ENCODE measurements around the gene FARS2.

FARS2 gene

GRCh38 chr6:5453546-5453945 lies 192.2 kb downstream of the FARS2 start:
- DNase-seq (ENCODE audit: extremely low spot score, insufficient read length, low read depth) (no peak), FAIRE-seq (no peak)

DNA sequence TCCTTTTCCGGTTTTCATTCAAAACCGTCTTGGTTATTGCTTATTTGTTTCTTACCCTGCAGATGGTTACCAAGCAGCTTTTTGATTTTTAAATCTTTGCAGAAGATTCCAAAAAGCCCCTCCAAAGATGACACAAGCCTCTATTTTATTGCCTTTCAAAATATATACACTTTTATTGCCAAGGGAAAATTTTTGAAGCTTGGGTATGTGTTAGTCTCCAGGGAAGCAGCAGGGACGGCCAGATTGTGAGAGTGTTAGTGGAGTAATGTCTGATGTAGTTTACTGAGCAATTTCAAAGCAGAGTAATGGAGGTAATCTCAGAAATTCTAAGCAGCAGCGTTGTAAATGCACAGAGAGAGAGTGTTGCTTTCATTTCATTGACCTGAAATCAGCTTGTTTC lies 193.8 kb downstream of the FARS2 start:
- FAIRE-seq (no peak), DNase-seq (ENCODE audit: extremely low spot score, insufficient read length, low read depth) (no peak)

DNA sequence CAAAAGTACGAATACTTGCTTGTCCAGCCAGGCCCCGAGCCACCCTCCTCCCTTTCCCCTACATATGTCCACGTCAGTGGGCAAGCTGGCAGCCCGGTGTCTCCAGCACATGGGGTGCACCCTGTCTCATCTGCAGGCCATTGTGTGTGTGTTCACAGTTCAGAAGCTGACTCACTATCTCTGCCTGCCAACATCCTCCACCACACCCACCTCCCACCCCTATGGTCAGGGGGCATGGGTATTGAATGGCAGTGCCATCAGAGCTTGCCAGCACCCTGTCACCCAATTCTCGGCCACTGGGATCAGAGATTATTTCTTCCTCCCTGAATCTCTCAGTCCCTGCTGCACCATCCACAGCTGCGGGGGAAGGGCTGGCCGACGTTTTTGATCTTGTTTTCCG lies 195.7 kb downstream of the FARS2 start:
- FAIRE-seq = no peak

DNA sequence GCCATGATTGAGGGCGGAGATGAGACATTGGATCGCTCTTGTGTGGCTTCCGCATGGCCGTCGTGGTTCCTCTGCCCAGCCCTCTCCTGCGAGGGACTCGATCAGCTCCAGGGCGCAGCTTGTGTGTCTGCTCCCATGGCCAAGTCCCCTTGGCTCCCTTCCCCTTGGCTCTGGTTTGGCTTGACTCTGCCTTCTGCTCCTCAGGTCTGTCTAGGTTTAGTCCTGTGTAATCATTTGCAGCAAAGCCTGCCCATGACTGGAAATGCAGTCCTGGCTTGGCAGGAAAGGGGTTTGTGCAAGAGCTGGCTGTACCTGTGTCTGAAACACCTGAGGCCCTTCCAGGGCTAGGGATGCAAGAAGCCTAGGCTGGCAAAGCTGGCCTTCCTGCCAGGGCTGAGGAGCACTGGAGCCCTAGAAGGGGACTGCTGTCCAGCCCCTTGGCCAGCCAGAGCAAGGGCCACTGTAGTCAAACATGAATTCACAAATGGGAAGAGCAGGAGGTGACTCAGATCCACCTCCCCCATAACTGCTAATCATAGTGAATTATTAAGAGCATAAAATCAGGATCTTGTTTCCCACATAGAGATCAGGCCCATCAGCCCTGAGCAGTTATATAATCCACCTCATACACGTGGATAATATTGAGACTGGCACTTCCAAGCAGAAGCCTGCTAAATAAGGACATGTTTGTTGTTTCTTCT lies 196.8 kb downstream of the FARS2 start:
- no peak for FAIRE-seq
- no peak for DNase-seq (ENCODE audit: extremely low spot score, insufficient read length, low read depth)

More for the DNA sequence above, 195.7 kb downstream of the FARS2 start:
- no peak for DNase-seq (ENCODE audit: extremely low spot score, insufficient read length, low read depth)

DNA sequence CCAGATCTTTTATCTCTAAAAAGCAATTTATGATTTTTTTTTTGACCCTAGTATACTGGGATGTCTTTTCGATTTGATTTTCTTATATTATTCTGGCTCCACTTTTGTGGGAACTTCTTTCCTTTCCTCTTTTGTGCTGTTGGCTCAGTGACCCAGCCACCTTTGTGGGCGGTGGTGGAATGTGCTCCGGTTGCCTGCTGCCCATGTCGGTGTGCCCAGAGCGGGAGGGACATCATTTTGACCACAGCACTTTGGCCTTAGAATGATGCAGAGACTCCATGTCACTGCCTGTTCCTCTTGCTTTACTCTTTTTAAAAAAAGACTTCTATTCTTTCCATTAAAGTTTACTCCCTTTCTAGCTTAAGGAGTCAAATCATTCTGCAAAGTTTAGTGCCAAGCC lies 198.0 kb downstream of the FARS2 start:
- no peak for FAIRE-seq
- no peak for DNase-seq (ENCODE audit: extremely low spot score, insufficient read length, low read depth)

- FAIRE-seq = no peak
- DNase-seq (ENCODE audit: extremely low spot score, insufficient read length, low read depth) = no peak
Observed at GRCh38 chr6:5461365-5461764, 200.1 kb downstream of the FARS2 start.

DNA sequence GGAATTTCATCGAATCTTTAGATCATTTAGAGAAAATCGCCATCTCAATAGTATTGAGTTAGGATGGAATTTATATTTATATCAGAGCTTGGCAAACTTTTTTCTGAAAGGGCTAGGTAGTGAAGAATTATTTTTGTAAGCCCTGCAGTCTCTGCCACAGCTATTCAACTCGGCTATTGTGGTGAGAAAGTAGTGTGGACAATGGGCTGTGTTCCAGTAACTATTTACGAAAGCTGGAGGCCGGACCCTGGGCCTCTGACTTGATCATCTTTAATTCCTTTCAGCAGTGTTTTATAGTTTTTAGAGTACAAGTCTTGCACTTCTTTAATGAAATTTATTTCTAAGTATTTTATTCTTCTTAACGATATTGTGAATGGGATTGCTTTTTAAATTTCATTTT lies 201.5 kb downstream of the FARS2 start:
- FAIRE-seq (no peak), DNase-seq (ENCODE audit: extremely low spot score, insufficient read length, low read depth) (no peak)

DNA sequence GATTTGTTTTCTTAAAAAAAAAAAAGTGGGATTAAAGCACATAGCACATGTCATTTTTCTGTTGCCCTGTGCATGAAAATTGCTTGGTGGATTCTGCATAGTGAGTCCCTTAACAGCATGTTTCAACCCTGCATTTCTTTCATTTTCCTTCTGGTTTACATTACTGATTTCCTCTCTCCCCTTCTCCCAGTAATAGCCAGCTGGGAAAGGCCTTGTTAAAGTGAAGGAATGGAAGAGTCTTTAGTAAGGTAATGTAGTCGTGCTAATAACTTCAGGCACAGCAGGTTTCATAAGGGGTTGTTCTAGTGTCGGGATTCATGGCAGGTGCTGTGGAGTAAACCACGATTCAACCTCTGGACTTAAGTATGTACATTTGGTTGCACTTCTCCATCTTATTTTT lies 202.4 kb downstream of the FARS2 start:
- no peak for FAIRE-seq
- DNase-seq (ENCODE audit: extremely low spot score, insufficient read length, low read depth) = no peak

DNA sequence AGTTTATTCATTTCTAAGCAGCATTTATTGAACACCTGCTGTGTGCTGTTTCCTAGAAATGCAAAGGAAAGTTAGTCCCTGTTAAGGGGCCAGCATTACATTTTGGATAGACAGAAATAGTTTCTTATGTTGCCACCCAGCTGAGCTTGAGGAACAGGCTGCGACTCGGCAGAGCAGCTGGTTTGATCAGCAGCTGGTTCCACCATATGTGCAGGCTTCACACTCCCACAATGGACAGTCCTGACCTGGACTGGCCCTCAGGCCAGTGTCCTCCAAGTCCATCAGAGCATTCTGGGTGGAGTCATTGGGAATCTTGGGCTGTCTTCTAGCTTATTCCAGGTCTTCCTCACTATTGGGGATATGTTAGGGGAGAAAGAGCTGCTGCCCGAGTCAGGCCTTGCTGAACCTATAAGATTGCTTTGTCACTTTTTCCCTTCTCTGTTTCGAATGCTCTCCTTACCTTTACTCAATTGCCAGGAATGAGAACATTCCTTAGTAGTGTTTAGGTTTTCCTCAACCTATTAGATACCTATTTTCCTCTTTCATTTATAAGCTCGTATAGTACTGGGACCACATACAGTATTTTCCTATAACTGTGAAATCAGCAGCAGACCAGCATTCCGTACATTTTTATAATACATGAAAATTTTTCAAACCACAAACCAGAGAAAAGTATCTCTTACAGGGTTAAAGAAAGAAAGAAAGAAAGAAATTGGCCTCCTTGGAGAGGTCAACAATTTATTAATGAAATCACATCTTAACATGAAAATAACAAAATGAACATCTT lies 203.0 kb downstream of the FARS2 start:
- no peak for FAIRE-seq
- DNase-seq (ENCODE audit: extremely low spot score, insufficient read length, low read depth) = no peak

- no peak for FAIRE-seq
- no peak for DNase-seq (ENCODE audit: extremely low spot score, insufficient read length, low read depth)
Observed at GRCh38 chr6:5466281-5467136, 205.2 kb downstream of the FARS2 start.

GRCh38 chr6:5468586-5468985 lies 207.3 kb downstream of the FARS2 start:
- no peak for FAIRE-seq
- no peak for DNase-seq (ENCODE audit: extremely low spot score, insufficient read length, low read depth)

- no peak for DNase-seq (ENCODE audit: extremely low spot score, insufficient read length, low read depth)
- no peak for FAIRE-seq
Observed at GRCh38 chr6:5469101-5469846, 208.0 kb downstream of the FARS2 start.

DNA sequence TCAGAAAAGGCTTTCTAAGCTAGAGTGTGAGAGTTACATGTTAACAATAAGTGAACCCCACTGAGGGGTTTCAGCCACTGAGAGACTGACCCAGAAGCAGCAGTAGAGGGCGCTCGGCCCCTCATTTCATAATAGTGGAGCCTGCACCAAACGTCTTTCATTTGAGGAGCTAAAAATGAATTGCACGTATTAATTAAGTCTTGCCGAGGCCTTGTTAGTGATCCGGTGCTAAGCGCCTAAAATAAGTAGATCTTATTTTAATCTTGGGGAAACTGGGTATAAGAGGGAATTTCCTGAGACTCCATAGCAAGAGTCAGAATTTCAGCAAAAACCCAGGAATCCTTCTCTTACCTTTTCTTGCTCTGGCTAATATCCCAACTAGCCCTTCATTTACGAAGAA lies 209.7 kb downstream of the FARS2 start:
- FAIRE-seq (peak; percentile 79), DNase-seq (ENCODE audit: extremely low spot score, insufficient read length, low read depth) (peak; percentile 55)

GRCh38 chr6:5471637-5472398 lies 210.5 kb downstream of the FARS2 start:
- DNase-seq (ENCODE audit: extremely low spot score, insufficient read length, low read depth) = no peak
- no peak for FAIRE-seq

DNA sequence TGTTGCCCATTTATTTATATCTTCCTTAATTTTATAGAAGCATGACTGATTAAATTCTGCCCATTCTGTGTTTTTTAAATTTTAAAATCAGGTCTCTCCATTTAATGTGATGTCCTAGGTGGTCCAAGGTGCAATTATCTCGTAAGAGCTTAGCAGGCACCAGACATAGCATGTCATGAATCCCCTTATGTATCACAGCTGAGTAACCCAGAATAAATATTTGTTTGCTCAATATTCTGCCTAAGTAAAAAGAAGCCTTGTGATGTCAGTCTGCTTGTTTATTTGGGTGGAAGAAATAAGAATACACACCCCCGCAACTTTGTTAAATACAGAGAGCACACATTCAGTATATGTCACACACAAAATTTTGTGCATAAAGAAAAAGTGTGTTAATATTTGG lies 211.3 kb downstream of the FARS2 start:
- no peak for FAIRE-seq
- no peak for DNase-seq (ENCODE audit: extremely low spot score, insufficient read length, low read depth)

- DNase-seq (ENCODE audit: extremely low spot score, insufficient read length, low read depth) (no peak), FAIRE-seq (no peak)
Observed at GRCh38 chr6:5475779-5476178, 214.5 kb downstream of the FARS2 start.

GRCh38 chr6:5478380-5478779 lies 217.1 kb downstream of the FARS2 start:
- no peak for FAIRE-seq

GRCh38 chr6:5481033-5481432 lies 219.7 kb downstream of the FARS2 start:
- FAIRE-seq (no peak), DNase-seq (ENCODE audit: extremely low spot score, insufficient read length, low read depth) (no peak)

More at GRCh38 chr6:5478380-5478779, 217.1 kb downstream of the FARS2 start:
- DNase-seq (ENCODE audit: extremely low spot score, insufficient read length, low read depth) = no peak

DNA sequence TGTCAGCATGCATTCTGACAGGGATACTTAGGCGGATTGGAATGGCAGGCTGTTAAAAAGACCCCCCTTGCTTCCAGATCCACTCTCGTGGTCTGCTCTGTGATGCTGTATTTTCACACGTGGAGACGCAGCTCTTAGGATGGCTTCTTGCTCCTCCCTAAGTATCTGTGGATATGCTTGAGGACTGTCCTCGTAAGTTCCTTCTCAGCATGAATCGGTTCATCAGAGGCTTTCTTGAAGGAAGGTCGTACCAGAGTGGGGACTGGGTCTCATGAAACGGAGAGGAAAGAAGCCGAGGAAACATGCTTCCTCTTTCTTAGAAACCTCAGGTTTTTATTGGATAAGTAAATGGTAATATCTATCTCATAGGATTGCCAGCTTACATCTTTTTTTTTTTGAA lies 220.4 kb downstream of the FARS2 start:
- FAIRE-seq (no peak), DNase-seq (ENCODE audit: extremely low spot score, insufficient read length, low read depth) (no peak)
